DND-41 (cell line): ENCODE results near the gene CD4.

Experiments used
- ATAC-seq: fragments of 200-7000 bp; cut with Tn5 transposase; 3 replicates; pipeline ENCODE4 v1.9.1; 2021; ENCODE audit warnings: low read depth; ENCODE audit not compliant: insufficient read depth
- DNase-seq: peaks from one replicate; pipeline ENCODE4 v3.0.0-alpha.2; 2020
- H2AFZ ChIP-seq: 2 replicates; pipeline ENCODE4 v1.6.0; 2012; ENCODE audit warnings: low read depth, low read length
- H3K27ac ChIP-seq: 2 replicates; pipeline ENCODE4 v1.5.1; 2012; ENCODE audit warnings: low read length, inconsistent platforms
- H3K27me3 ChIP-seq: fragments of 200-600 bp; sonication (generic); 2 replicates; pipeline ENCODE4 v1.6.0; 2012; ENCODE audit warnings: low read length, mild to moderate bottlenecking, inconsistent platforms; ENCODE audit not compliant: insufficient read depth, poor library complexity
- H3K36me3 ChIP-seq: 2 replicates; pipeline ENCODE4 v1.5.1; 2012; ENCODE audit warnings: low read length, inconsistent platforms; ENCODE audit not compliant: insufficient read depth
- H3K4me1 ChIP-seq: 2 replicates; pipeline ENCODE4 v1.5.1; 2012; ENCODE audit warnings: mild to moderate bottlenecking, low read length; ENCODE audit not compliant: insufficient read depth
- H3K4me2 ChIP-seq: 2 replicates; pipeline ENCODE4 v1.6.0; 2012; ENCODE audit warnings: mild to moderate bottlenecking, moderate library complexity, low read length, inconsistent platforms; ENCODE audit not compliant: insufficient read depth
- H3K4me3 ChIP-seq, 2 experiments: fragments of 200-600 bp in 1 of 2; shearing (Covaris generic) in 1 of 2; 2 replicates each; pipeline ENCODE4 v1.5.1; 2012 to 2016; ENCODE audit warnings: inconsistent platforms in 2 of 2, low read length in 2 of 2, mild to moderate bottlenecking in 2 of 2, low read depth in 1 of 2, moderate library complexity in 1 of 2
- H3K79me2 ChIP-seq: 2 replicates; pipeline ENCODE4 v1.6.0; 2012; ENCODE audit warnings: low read length, inconsistent platforms; ENCODE audit not compliant: insufficient read depth
- H3K9ac ChIP-seq: 2 replicates; pipeline ENCODE4 v1.6.0; 2012; ENCODE audit warnings: low read depth, mild to moderate bottlenecking, inconsistent platforms, low read length, moderate library complexity
- H3K9me3 ChIP-seq: 2 replicates; pipeline ENCODE4 v1.5.1; 2012; ENCODE audit warnings: low read length, moderate library complexity, mild to moderate bottlenecking, inconsistent platforms; ENCODE audit not compliant: insufficient read depth, severe bottlenecking
- H4K20me1 ChIP-seq: 2 replicates; pipeline ENCODE4 v1.6.0; 2012; ENCODE audit warnings: low read length; ENCODE audit not compliant: insufficient read depth
- CTCF ChIP-seq: IDR thresholded peaks from 2 replicates; pipeline ENCODE4 v1.5.1; 2012; ENCODE audit warnings: borderline replicate concordance, low read length, moderate library complexity, mild to moderate bottlenecking; ENCODE audit not compliant: poor library complexity, severe bottlenecking; ENCODE audit errors: extremely low read depth
- EZH2 ChIP-seq: IDR thresholded peaks from 3 replicates; pipeline ENCODE4 v1.6.1; 2012; ENCODE audit warnings: borderline replicate concordance, low read depth, mild to moderate bottlenecking, moderate library complexity, low read length, inconsistent platforms; ENCODE audit not compliant: severe bottlenecking

Gene CD4

GRCh38 chr12:6764011-6764828 is 25.1 kb upstream of the CD4 start:
- H4K20me1 ChIP-seq, result peaks cover 11% of the 10 kb centered on the region
- no peaks in the 10 kb centered on the region for H3K79me2 ChIP-seq
- H3K36me3 ChIP-seq, result no peaks in the 10 kb centered on the region
- ATAC-seq (peak; percentile 80), DNase-seq (peak; percentile 72)
- no peak overlapping the region for H3K9ac ChIP-seq
- no peak overlapping the region for H3K27ac ChIP-seq
- peaks cover 30% of the 10 kb centered on the region for H3K4me1 ChIP-seq
- TF ChIP-seq EZH2, result no peak
- no peak for TF ChIP-seq CTCF
- peak overlapping the region; percentile 35 for H3K4me2 ChIP-seq
- no peak overlapping the region for H3K4me3 ChIP-seq
- no peaks in the 10 kb centered on the region for H3K9me3 ChIP-seq
- H2AFZ ChIP-seq, result no peak overlapping the region
- peaks cover 62% of the 10 kb centered on the region for H3K27me3 ChIP-seq

GRCh38 chr12:6765048-6765633 is 24.2 kb upstream of the CD4 start:
- Histone ChIP-seq H2AFZ (no peak overlapping the region), H4K20me1 (peaks cover 11% of the 10 kb centered on the region), H3K9me3 (no peaks in the 10 kb centered on the region), H3K9ac (no peak overlapping the region), H3K4me1 (peaks cover 30% of the 10 kb centered on the region), H3K79me2 (no peaks in the 10 kb centered on the region), H3K27me3 (peaks cover 60% of the 10 kb centered on the region), H3K4me3 (no peak overlapping the region), H3K4me2 (0 out of 2 replicates have a peak overlapping the region, but pooled peaks have one; percentile 88), H3K36me3 (no peaks in the 10 kb centered on the region), H3K27ac (no peak overlapping the region)
- ATAC-seq (no peak), DNase-seq (no peak)
- TF ChIP-seq CTCF, result no peak
- TF ChIP-seq EZH2, result peak; percentile 34

- peaks cover 58% of the 10 kb centered on the region for H3K27me3 ChIP-seq
Measured at GRCh38 chr12:6765634-6766581, 23.4 kb upstream of the CD4 start, which contains the start of gene PTMS. PTMS (plus strand) TSS chr12:6766363; CDS start chr12:6766706, 343 bp downstream.

More at GRCh38 chr12:6765634-6766581, 23.4 kb upstream of the CD4 start, which contains the start of gene PTMS:
- peak; percentile 41 for ATAC-seq
- peak within 1 kb of the TSS; percentile 88 for H3K4me2 ChIP-seq
- no peak within 1 kb of the TSS for H3K27ac ChIP-seq
- peak within 1 kb of the TSS; percentile 24 to 62; a peak in 3 of 4 replicates for H3K4me3 ChIP-seq
- no peaks in the 10 kb centered on the region for H3K9me3 ChIP-seq
- peaks cover 11% of the 10 kb centered on the region for H4K20me1 ChIP-seq
- peaks cover 30% of the 10 kb centered on the region for H3K4me1 ChIP-seq
- H2AFZ ChIP-seq, result peak within 1 kb of the TSS; percentile 80
- no peaks in the 10 kb centered on the region for H3K36me3 ChIP-seq
- H3K79me2 ChIP-seq, result no peaks in the 10 kb centered on the region
- TF ChIP-seq EZH2 (peak; percentile 88), CTCF (no peak)
- peak; percentile 62 for DNase-seq
- H3K9ac ChIP-seq, result peak within 1 kb of the TSS; percentile 61
